Endothelial cell of umbilical vein (primary cell): ENCODE data around the gene POLA1. TPM values are rescaled to one million over a fixed set of nuclear protein-coding genes. Genes with fewer than 3 reads are reported as not detected.

ENCODE experiments used
- BruUV-seq: library from RNA; stranded (reverse); fragments of 400-500 nt; replicated peaks from 2 replicates; lab custom pipeline; 2021; lab: Mats Ljungman, UMichigan
- CTCF ChIA-PET: fragments of 300-600, 350-600 bp; sonication (Branson Sonifier 250); formaldehyde crosslinking; loops from one replicate; lab custom pipeline; 2021; ENCODE audit warnings: antibody characterized with exemption, inconsistent platforms; lab: Charles Lee
- POLR2A ChIA-PET: fragments of 300-600, 350-600 bp; sonication (Branson Sonifier 250); formaldehyde crosslinking; loops from one replicate; lab custom pipeline; 2021; ENCODE audit warnings: antibody characterized with exemption, inconsistent platforms; lab: Charles Lee
- DNase-seq: peaks from one replicate; pipeline ENCODE4 v3.0.0-alpha.2; 2011; ENCODE audit warnings: low read depth, low spot score
- FAIRE-seq: peaks from 2 replicates; lab custom pipeline; 2011; peaks lifted over from hg19 to GRCh38; lab: Jason Lieb, UNC
- H2AFZ ChIP-seq: 2 replicates; pipeline ENCODE4 v1.6.0; 2012; ENCODE audit warnings: low read depth, low read length, control low read depth, inconsistent platforms
- H3K27ac ChIP-seq: 2 replicates; pipeline ENCODE4 v1.5.1; 2011; ENCODE audit warnings: low read depth, mild to moderate bottlenecking, control low read depth, low read length, moderate library complexity; ENCODE audit not compliant: insufficient read depth
- H3K27me3 ChIP-seq, 2 experiments: 2 replicates each; pipeline versions ENCODE4 v1.6.0 to v1.6.1; 2011; ENCODE audit warnings: low read length in 2 of 2, mixed read lengths in 1 of 2; ENCODE audit not compliant: control insufficient read depth in 2 of 2, insufficient read depth in 2 of 2
- H3K36me3 ChIP-seq, 2 experiments: 2 replicates in 1 of 2; 3 replicates in 1 of 2; pipeline ENCODE4 v1.5.1; 2011; ENCODE audit warnings: low read length in 2 of 2, mild to moderate bottlenecking in 1 of 2, moderate library complexity in 1 of 2; ENCODE audit not compliant: control insufficient read depth in 2 of 2, insufficient read depth in 2 of 2; ENCODE audit errors: extremely low read depth in 1 of 2
- H3K4me1 ChIP-seq: 3 replicates; pipeline ENCODE4 v1.5.1; 2011; ENCODE audit warnings: mild to moderate bottlenecking, low read length; ENCODE audit not compliant: control insufficient read depth, insufficient read depth; ENCODE audit errors: extremely low read depth
- H3K4me2 ChIP-seq: 2 replicates; pipeline ENCODE4 v1.6.1; 2011; ENCODE audit warnings: low read length, control low read depth, mixed read lengths; ENCODE audit not compliant: insufficient read depth
- H3K4me3 ChIP-seq, 3 experiments: fragments of 200-600 bp in 1 of 3; sonication (generic), shearing (Covaris generic) in 1 of 3; replicated peaks in 1 of 3; 2 replicates each; pipeline ENCODE4 v1.5.1; 2011 to 2016; ENCODE audit warnings: control low read depth in 3 of 3, low read length in 3 of 3, mild to moderate bottlenecking in 2 of 3, inconsistent platforms in 1 of 3, low read depth in 1 of 3, moderate library complexity in 1 of 3; ENCODE audit not compliant: insufficient read depth in 1 of 3
- H3K79me2 ChIP-seq: 2 replicates; pipeline ENCODE4 v1.6.0; 2012; ENCODE audit warnings: low read length, inconsistent platforms; ENCODE audit not compliant: control insufficient read depth, insufficient read depth
- H3K9ac ChIP-seq: replicated peaks from 2 replicates; pipeline ENCODE3; 2011; ENCODE audit warnings: low read length, control low read depth; ENCODE audit not compliant: insufficient read depth; ENCODE audit errors: extremely low read depth
- H3K9me1 ChIP-seq: replicated peaks from 3 replicates; pipeline ENCODE4 v1.6.0; 2011; ENCODE audit warnings: mild to moderate bottlenecking, low read length; ENCODE audit not compliant: control insufficient read depth, insufficient read depth; ENCODE audit errors: extremely low read depth
- H3K9me3 ChIP-seq: replicated peaks from 2 replicates; pipeline ENCODE4 v1.5.1; 2012; ENCODE audit warnings: low read length, inconsistent platforms; ENCODE audit not compliant: control insufficient read depth, insufficient read depth
- H4K20me1 ChIP-seq: replicated peaks from 2 replicates; pipeline ENCODE3; 2011; ENCODE audit warnings: mild to moderate bottlenecking, low read length; ENCODE audit not compliant: control insufficient read depth, insufficient read depth; ENCODE audit errors: extremely low read depth
- EZH2 ChIP-seq: IDR thresholded peaks from 2 replicates; pipeline ENCODE4 v1.6.1; 2012; ENCODE audit warnings: borderline replicate concordance, low read depth, mild to moderate bottlenecking, moderate library complexity, low read length, inconsistent platforms; ENCODE audit not compliant: severe bottlenecking
- FOS ChIP-seq: IDR thresholded peaks from 2 replicates; pipeline ENCODE4 v1.6.1; 2011; ENCODE audit warnings: mild to moderate bottlenecking, low read length, moderate library complexity, borderline replicate concordance; ENCODE audit not compliant: insufficient read depth
- GATA2 ChIP-seq: IDR thresholded peaks from 2 replicates; pipeline ENCODE4 v1.7.0; 2011; ENCODE audit warnings: low read depth, mild to moderate bottlenecking, moderate library complexity, mixed read lengths, low read length; ENCODE audit not compliant: insufficient read length, insufficient read depth
- JUN ChIP-seq: IDR thresholded peaks from 2 replicates; pipeline ENCODE4 v1.6.1; 2011; ENCODE audit warnings: borderline replicate concordance, low read depth; ENCODE audit not compliant: insufficient read length, insufficient read depth
- MAX ChIP-seq: IDR thresholded peaks from 2 replicates; pipeline ENCODE4 v1.6.1; 2011; ENCODE audit not compliant: insufficient read depth, insufficient read length
- MYC ChIP-seq: IDR thresholded peaks from one replicate; pipeline ENCODE4 v1.6.1; 2011; ENCODE audit warnings: mild to moderate bottlenecking, low read depth, low read length
- POLR2A ChIP-seq: IDR thresholded peaks from 2 replicates; pipeline ENCODE4 v1.6.1; 2012; ENCODE audit warnings: low read depth, mild to moderate bottlenecking, control low read depth, low read length
- POLR2AphosphoS5 ChIP-seq: IDR thresholded peaks from 2 replicates; pipeline ENCODE4 v1.6.1; 2012; ENCODE audit warnings: low read depth, mild to moderate bottlenecking, control low read depth, low read length, moderate library complexity; ENCODE audit not compliant: insufficient read depth
- dilution Hi-C: fragments of 300-500 bp; cut with MboI; formaldehyde crosslinking; loops from one replicate; pipeline ENCODE4 v1.15.0; 2019; ENCODE audit warnings: low sequenced_read_pairs; ENCODE audit not compliant: extremely low pct_ligation_motif_present
- intact Hi-C: fragments of 100-400 bp; cut with micrococcal nuclease; formaldehyde crosslinking; loops from one replicate; pipeline ENCODE4 v1.10.0; 2022
- polyA plus RNA-seq, 4 experiments: library from polyadenylated mRNA; depleted of rRNA in 3 of 4; stranded (reverse) in 3 of 4; unstranded in 1 of 4; fragments of >200 nt; gene quantifications; 2 replicates each; pipeline versions ENCODE4 v1.2.1 to v1.2.3, GENCODE V29; 2011 to 2012; ENCODE audit warnings: missing spikeins in 1 of 4
- total RNA-seq: library from RNA; stranded (reverse); gene quantifications from 2 replicates; pipeline ENCODE4 v1.2.3, GENCODE V29; 2021
- TF ChIP-seq, protein P1 (sequence below), 2 donors: IDR thresholded peaks; 1 replicate in 1 of 2; 2 replicates in 1 of 2; pipeline ENCODE4 v1.5.1; 2011; ENCODE audit warnings: low read length in 2 of 2, mild to moderate bottlenecking in 2 of 2, moderate library complexity in 2 of 2, control low read depth in 1 of 2, inconsistent platforms in 1 of 2, low read depth in 1 of 2; ENCODE audit not compliant: insufficient read depth in 1 of 2; ENCODE audit errors: extremely low read depth in 1 of 2

Gene POLA1
- total and polyA plus RNA-seq, 2 donors (not counting 3 experiments of a cell fraction or from before 2014, with no cell fraction given): 1.8 to 18.6 TPM

DNA sequence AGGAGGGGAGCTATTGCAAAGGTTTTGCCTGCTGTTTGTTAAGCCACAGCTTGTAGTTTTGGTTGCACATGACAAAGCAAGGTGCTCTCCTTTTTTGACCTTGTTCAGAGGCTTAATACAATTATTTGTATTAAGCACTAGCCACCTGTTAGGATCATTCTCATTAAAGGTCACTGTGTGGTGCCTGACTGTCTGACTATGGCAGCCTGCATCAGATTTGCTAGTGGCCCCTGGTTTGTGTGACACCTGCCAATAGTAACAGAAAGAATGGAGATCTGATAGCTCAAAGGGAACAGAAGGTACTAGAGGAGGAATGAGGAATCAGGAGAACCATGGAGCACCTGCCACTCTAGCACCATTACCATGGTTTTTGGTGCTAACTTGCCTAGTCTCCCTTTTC lies 102.5 kb downstream of the POLA1 start:
- CTCF ChIA-PET: no interaction called here
- POLR2A ChIA-PET: no interaction called here
- H3K36me3 ChIP-seq: no peaks in the 10 kb centered on the region
- H3K9ac ChIP-seq: no peak overlapping the region
- H4K20me1 ChIP-seq: no peaks in the 10 kb centered on the region
- H3K4me2 ChIP-seq: no peak overlapping the region
- H3K9me3 ChIP-seq: no peaks in the 10 kb centered on the region
- DNase-seq: no peak
- no peaks in the 10 kb centered on the region for H3K4me1 ChIP-seq
- no peak for FAIRE-seq
- no TSS peak for BruUV-seq
- no peak overlapping the region for H2AFZ ChIP-seq
- H3K27ac ChIP-seq: no peak overlapping the region
- no peaks in the 10 kb centered on the region for H3K9me1 ChIP-seq
- no peaks in the 10 kb centered on the region for H3K79me2 ChIP-seq
- H3K27me3 ChIP-seq: no peaks in the 10 kb centered on the region
- no peak for TF ChIP-seq GATA2
- no peak for TF ChIP-seq FOS
- TF ChIP-seq, protein P1, sequence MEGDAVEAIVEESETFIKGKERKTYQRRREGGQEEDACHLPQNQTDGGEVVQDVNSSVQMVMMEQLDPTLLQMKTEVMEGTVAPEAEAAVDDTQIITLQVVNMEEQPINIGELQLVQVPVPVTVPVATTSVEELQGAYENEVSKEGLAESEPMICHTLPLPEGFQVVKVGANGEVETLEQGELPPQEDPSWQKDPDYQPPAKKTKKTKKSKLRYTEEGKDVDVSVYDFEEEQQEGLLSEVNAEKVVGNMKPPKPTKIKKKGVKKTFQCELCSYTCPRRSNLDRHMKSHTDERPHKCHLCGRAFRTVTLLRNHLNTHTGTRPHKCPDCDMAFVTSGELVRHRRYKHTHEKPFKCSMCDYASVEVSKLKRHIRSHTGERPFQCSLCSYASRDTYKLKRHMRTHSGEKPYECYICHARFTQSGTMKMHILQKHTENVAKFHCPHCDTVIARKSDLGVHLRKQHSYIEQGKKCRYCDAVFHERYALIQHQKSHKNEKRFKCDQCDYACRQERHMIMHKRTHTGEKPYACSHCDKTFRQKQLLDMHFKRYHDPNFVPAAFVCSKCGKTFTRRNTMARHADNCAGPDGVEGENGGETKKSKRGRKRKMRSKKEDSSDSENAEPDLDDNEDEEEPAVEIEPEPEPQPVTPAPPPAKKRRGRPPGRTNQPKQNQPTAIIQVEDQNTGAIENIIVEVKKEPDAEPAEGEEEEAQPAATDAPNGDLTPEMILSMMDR (IDR thresholded peaks at IDR 0.05; ENCODE audit: extremely low read depth in 1 of 2, insufficient read depth in 1 of 2, low read depth in 1 of 2, low read length in 2 of 2): no peak
- no peak for TF ChIP-seq EZH2
- TF ChIP-seq POLR2A: no peak
- no peak for TF ChIP-seq MYC
- no peak for TF ChIP-seq POLR2AphosphoS5
- TF ChIP-seq MAX: no peak
- no peak for TF ChIP-seq JUN
- intact Hi-C loops: no loop called here
- dilution Hi-C loops: no loop called here
- no peak overlapping the region for H3K4me3 ChIP-seq
